ENCODE measurements around the gene DDX47.
"Not testable (repeated sequence)": the region's sequence is repeated elsewhere in the genome, so short reads cannot be mapped to it uniquely, and the experiment has no call there.

The DDX47 gene

DNA sequence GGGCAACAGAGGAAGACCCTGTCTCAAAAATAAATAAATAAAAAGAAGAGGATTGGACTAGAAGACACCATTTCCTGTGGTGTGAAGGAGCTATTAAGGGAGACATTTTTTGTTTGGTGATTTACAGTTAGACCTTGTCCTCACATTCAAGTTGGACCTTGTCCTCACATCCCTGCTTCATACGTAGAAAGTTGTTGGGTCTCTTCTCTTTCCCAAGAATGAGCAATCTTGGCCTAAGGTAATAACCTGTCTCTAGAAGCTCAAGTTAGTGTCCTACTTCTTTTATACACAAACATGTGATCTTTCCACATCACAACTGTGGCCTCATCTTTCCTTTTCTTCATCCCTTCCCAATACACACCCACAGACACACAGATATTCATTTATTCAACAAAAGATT, 14.7 kb upstream of the DDX47 start:
- no peak for DNase-seq

DNA sequence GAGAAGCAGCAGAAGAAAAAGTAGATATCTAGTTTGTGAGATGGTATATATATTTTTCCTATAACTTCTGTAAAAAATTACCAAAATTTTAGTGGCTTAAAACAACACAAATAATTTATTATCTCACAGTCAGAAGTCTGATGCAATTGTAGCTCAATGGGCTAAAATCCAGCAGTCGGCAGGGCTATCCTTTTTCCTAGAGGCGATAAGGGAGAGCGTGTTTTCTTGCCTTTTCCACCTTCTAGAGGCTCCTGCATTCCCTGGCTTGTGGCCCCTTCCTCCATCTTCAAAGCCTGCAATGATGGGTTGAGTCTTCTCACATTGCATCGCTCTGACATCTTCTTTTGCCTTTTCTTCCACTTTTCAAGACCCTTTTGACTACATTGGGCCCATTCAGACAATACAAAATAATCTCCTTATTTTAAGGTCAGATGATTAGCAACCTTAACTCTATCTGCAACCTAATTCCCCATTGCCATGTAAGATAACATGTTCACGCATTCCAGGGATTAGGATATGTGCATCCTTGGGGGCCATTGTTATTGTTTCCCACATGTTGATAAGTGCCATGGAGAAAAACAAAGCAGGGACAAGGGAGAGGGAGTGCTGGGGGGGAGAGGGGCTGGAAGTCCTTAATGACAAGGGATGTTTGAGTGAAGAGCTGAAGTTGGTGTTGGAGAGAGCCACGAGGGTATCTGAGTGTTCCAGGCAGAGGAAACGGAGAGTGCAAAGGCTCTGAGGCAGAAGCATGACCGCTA, 13.8 kb upstream of the DDX47 start:
- DNase-seq = no peak

DNA sequence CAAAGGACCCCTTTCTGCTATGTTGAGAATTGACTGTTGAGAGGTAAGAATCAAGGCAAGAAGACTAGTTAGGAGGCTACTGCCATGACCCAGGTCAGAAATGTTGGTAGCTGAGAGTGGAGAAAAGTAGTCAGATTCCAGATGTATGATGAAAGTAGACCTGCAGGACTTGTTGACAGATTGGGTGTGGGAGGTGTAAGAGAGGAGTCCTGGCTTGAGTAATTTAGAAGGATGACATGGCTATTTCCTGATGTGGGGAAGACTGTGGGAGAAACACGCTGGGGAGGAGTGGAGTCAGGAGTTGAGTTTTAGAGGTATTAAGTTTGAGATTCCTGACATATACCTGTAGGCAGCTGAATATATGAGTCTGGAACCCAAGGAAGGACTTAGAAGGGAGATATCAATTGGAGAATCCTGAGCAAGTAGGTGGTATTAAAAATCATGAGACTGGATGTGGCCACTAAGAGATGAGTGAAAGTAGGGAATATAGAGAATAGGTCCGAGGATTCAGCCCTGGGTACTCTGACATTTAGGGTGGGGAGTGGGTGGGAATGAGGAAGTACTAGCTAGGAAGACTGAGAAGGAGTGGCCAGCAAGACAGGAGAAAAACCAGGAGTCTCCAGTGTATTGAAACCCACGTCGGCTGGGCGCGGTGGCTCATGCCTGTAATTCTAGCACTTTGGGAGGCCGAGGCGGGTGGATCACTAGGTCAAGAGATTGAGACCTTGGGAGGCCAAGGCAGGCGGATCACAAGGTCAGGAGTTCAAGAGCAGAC, 12.6 kb upstream of the DDX47 start:
- no peak for DNase-seq

DNA sequence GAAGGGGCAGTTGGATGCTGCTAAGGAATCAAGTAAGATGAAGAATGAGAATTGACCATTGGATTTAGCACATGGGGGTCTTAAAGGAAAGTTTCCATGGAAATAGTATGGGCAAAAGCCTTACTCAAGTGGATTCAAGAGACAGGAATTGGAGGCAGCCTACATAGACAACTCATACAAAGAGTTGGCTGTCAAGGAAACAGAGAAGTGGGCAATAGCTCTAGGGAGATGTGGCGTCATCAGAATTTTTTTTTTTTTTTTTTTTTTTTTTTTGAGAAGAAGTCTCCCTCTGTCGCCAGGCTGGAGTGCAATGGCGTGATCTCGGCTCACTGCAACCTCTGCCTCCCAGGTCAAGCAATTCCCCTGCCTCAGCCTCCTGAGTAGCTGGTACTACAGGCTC, 11.5 kb upstream of the DDX47 start:
- DNase-seq = not testable (repeated sequence)

DNA sequence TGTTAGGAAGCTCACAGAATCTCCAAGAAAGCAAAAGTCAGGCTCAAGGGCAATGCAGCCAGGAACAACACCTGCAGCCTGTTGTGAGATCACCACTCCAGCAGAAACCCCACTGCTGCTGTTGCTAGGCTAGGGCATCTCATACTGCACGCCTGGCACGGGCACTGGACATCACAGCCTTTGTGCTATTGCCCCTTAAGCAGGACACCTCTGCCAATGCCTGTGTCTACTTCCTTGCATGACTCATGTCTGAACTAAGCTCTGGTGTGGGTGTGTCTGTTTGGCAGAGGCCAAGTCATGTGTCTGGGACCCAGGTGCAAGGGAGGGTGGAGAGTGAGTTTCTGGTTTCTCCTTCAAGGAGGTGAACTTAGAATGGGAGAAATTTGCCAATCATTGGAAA, 10.0 kb upstream of the DDX47 start:
- DNase-seq = no peak

DNA sequence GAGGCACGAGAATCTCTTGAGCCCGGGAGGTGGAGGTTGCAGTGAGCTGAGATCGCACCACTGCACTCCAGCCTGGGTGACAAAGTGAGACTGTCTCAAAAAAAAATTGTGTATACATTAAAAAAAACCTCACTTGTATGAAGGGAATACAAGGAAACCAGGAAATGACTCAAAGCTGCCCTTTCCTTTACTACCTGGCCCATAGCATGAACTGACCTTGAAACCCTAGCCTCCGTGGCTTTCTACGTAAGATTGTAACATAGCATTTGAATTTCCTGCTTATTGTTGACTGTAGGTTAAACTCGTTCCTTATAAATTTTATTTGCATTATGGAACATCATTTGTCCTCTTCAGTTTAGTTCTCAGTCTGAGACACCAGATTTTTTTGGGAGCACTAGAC, 9.1 kb upstream of the DDX47 start:
- DNase-seq = no peak

DNA sequence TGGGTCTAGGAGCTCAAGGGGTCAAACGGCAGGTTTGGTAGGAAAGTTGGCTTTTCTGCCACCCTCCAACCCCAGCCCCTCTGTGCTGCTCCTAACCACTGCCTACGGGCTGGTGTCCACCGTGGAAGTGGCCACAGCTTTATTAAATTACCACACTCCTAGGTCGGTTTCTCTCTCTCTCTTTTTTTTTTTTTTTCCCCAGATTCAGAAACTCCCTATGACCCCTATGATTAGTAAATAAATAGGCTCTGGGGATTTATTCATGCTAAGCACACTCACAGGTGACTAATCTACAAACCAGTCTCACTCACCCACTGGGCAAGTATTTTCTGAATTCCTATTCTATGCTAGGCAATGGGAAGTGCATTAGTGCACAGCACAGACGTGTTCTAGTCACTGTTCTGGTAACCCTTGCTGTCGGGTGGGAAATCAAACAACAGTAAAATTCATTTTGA, 8.7 kb upstream of the DDX47 start:
- DNase-seq = no peak

DNA sequence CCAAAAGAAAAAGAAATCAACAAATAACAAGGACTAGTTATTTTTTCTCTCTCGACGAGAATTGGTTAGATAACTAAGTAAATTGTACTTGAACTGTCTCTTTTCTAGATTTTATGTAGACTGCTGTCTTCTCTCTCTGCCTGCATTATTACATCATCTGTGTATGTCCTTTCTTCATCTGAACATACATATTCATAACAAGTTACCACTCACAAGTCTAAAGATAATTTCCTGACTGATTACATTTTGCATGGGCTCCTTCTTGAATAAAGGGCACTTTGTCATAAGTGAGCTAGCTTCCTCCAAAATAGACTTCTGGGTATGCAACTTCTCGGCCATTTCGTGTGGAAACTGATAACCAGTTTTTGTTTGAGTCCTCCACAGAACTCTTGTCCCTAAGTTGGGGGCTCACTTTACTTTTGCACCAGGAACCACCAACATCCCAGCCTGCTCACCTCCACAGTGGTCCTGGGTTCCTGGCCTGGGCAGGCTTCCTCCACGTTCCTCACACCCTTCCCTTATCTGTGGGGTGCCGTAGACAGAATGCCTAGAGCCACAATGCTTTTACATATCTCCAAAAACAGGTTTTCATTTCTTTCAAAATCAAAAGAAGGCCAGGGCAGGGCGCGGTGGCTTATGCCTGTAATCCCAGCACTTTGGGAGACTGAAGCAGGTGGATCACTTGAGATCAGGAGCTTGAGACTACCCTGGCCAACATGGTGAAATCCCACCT, 6.2 kb upstream of the DDX47 start:
- no peak for DNase-seq

DNA sequence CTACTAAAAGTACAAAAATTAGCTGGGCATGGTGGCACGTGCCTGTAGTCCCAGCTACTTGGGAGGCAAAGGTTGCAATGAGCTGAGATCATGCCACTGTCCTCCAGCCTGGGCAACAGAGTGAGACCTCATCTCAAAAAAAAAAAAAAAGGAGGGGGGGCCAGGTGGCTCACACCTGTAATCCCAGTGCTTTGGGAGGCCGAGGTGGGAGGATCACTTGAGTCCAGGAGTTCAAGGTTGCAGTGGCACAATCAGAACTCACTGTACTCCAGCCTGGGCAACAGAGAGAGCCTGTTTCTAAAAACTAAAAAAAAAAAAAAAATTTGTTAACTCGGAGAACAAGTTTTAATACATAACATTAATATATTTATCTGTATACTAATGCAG, 5.6 kb upstream of the DDX47 start:
- DNase-seq = not testable (repeated sequence)

DNA sequence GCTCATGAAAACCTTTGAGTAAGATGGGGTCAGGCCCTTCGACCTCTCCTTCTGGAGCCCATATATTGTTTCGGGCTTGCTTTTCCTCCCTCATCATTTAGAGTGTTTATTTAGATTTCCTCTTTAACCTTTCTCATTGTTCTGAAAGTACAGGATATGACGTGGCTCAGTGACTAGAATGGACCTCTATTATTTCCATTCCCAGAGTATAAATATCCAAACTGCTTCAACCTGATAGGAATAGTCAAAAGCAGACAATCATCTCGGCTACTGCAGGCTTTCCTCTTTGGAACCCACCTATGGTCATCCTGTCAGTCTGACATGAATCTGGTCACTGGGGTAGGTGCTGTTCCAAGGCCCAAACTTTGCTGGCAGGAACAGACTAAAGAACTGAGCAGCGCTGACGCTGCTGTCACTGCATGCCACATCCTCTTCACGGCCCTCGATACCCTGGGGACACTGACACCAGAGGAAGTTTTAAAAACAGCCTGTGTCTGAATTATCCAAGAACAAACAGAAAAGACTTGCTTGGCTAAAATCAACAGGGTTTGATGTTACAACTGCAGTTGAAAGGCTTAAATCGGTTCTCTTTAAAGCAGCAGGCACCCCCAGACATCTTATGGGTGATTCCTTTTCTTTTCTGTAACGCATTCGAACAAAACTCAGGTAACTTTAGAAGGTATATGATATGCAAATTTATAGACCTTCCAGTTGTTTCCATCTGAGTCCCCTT, 5.0 kb upstream of the DDX47 start:
- DNase-seq = no peak

DNA sequence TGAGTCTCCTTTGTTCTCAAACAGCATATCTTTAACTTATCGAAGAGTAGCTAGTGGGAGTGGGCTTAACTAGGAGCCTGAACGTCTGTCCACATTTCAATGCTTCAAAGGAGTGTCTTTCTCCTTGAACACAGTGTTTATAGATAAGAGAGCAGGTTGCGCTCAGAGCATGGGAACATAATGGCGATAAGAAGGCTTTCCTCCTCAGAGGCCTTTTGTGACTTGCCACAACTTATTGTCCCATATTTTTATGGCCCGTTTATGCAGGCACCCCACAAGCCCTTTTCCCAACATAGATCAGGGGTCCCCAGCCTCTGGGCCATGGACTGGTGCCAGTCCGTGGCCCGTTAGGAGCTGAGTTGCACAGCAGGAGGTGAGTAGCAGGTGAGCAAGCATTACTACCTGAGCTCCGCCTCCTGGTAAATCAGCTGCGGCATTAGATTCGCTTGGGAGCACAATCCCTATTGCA, 2.6 kb upstream of the DDX47 start:
- no peak for DNase-seq

DNA sequence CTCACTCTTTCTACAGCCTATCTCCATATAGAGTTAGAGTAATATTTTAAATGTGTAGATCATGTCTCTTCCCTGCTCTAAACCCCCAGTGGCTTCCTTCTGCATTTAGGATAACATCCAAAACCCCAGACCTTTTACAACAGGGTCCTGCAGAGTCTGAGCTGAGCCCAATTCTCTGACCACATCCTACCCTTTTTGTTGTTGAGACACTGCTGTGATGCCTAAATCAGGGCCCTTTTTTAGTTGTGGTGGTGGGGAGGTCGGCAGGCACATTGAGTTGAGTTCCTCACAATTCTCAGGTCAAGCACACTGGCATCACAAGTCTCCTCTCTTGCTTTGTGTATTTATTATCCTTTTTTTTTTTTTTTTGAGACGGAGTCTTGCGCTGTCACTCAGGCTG, 1.8 kb upstream of the DDX47 start:
- DNase-seq = no peak

DNA sequence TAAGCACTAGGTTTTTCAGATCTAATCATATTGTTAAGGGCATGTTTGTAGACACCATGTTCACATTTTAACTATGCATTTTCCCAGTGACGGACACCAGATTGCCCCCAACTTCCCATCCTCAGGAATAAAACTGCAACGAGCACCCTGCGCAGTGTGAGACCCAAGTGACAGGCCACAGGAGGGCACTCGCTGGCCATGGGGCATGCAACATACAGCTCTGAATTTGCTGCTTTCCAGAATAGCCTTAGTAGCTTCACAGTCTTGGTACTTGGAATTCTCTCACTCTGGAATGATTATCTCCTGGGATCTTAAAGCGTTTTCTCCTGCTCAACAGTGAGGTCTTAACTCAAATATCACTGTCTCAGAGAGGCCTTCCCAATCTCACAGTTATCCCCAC, 972 bp upstream of the DDX47 start:
- DNase-seq = no peak

DNA sequence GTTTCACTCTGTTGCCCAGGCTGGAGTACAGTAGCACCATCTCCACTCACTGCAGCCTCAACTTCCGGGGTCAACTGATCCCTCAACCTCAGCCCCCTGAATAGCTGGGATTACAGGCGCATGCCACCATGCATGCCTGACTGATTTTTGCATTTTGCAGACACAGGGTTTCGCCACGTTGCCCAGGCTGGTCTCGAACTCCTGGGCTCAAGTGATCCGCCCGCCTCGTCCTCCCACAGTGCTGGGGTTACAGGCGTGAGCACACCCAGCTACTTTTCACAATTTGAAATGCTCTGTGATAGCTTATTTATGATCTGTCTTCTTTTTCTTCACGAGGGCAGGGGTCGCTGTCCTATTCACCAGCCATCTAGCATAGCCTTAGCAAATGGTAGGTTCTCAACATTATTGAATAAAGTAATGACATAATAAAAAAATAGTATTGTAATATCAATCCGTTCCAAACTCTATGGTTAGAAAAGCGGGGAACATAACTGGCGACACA, 477 bp upstream of the DDX47 start:
- no peak for DNase-seq

DNA sequence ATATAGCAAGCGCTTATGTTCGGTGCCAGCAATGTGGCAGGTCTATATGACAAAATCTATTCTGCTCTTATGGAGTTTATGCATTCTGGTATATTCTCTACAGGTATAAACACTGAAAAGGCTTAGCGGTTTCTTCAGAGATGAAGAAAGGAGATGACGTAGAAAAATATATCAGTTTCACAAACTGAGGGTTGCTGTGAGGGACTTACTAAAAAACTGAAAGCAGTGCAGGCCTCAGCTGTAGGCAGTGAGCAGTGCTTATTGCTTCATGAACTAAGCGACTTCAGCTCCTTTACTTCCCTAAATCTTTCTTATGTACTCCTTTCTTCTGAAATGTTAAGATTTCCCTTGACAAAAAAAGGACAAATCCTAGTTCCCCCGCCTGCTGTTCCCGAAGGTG, 4.5 kb downstream of the DDX47 start:
- DNase-seq = no peak

DNA sequence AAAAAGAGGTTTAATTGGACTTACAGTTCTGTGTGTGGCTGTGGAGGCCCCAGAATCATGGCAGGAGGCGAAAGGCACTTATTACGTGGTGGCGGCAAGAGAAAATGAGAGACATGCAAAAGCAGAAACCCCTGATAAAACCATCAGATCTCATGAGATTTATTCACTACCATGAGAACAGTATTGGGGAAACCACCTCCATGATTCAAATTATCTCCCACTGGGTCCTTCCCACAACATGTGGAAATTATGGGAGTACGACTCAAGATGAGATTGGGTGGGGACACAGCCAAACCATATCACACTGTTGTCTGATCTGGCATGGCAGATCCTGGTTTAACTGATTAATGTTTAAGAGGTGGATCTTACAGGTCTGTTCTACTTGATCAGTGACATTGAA, 5.6 kb downstream of the DDX47 start:
- DNase-seq = no peak

DNA sequence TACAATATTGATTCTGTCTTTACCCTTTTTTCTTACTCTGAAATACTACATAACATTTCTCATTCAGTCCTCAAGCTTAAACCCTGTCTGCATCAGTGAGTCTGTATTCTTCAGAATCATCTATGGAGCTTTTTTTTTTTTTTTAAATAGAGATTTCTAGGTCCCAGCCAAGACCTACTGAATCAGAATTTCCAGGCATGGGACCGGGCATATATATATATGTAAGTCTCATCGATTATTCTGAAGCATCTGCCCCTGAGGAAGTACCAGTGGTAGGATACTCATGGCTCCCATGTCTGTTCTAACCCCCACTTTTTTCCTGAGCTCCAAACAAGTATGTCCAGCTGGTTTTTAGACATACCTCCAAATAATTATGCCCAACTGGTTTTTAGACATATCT, 6.1 kb downstream of the DDX47 start:
- no peak for DNase-seq

DNA sequence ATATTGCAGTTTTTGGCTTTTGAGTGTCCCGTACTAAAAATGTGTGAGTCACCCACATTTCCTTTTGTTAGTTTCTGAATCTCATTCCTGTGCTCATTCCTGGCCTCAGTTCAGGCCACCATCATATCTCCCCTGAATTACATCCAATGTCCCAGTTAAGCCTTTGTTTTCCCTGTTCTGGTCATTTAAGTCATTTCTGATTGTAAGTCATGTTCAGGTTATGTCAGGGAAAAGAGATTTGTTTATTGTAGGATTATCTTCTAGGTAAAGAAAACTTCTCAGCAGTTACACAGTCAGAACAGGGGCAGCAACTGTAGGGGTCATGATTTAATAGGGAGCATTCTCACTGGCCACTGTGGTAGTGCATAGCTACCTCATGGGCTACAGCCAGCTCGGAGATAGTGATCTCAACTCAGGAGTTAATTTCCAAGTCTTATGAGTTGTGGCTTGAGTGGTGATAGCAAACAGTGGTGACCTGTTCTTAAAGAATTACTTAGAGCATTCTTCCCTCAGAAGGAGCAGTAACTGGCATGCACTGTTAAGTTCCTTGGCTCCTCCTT, 6.7 kb downstream of the DDX47 start:
- no peak for DNase-seq

DNA sequence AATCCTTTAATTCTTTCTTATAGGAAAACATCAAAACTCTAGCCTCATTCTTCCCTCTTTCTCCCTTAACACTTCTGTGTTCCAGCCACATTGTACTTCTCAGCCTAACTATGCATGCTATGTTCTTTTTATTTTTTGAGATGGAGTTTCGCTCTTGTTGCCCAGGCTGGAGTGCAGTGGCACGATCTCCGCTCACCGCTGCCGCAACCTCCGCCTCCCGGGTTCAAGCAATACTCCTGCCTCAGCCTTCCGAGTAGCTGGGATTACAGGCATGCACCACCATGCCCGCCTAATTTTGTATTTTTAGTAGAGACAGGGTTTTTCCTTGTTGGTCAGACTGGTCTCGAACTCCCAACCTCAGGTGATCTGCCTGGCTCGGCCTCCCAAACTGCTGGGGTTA, 7.2 kb downstream of the DDX47 start:
- DNase-seq = not testable (repeated sequence)

DNA sequence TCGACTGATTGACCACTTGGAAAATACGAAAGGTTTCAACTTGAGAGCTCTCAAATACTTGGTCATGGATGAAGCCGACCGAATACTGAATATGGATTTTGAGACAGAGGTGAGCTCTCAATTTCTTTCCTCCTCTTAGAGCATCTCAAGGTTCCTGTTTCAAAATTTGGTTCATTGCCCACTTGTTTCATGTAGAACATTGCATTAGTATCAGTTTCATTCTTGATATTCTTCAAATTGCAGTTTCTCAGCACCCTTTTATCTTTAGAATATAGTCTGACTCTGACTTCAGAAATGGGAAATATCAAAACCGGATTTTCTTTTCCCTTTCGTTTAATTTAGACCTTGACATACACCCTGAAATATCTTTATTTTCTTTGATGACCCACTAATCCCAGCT, 8.8 kb downstream of the DDX47 start:
- DNase-seq = no peak

DNA sequence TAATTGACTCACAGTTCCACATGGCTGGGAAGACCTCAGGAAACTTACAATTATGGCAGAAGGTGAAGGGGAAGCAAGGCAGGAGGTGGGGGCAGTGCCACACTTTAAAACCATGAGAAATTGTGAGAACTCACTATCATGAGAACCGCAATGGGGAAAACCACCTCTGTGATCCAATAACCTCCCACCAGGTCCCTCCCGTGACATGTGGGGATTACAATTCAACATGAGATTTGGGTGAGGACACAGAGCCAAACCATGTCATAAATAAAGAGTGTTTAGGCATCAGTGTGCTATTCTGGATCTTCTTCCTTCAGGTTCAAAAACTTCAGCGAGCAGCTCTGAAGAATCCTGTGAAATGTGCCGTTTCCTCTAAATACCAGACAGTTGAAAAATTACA, 9.7 kb downstream of the DDX47 start:
- no peak for DNase-seq

DNA sequence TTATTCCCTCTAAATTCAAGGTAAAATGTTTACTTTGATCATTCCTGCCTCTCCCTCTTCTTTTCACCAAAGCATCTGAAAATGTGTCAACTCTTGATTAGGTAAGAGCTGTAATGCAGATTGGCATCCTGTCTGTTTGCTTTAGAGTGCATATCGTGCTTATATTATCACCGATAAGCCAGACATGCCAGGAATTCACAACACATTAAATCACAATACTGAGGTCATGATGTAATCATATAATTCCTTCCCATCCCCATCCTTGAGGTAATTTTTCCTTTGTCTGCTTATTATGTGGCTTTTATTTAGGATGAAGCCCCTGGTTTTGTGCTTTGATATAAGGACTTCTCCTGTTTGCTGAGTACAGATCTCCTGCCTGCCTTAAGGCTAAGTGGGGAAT, 10.2 kb downstream of the DDX47 start:
- DNase-seq = no peak

DNA sequence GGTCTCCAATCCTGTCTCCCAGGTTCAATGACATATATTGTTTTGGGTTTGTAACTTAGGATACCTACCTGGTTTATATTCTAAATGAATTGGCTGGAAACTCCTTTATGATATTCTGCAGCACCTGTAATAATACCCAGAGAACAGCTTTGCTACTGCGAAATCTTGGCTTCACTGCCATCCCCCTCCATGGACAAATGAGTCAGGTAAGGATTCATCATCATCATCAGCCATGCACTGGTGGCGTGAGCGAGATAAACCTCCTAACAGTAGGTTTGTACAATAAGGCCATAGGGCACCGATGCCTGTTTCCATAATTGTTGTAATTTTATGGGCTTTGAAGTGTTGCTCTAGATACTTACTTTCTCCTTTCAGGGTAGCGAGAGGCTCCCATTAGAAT, 10.7 kb downstream of the DDX47 start:
- DNase-seq = no peak

All from NCI-H187 treated with DMSO at 0.1 percent for 48 hours (cell line).